Right renal cortex interstitium (tissue), 3 donors: ENCODE measurements around the gene ZFAND2A. TPM values are rescaled to one million over a fixed set of nuclear protein-coding genes. Genes with fewer than 3 reads are reported as not detected.
"Not testable (repeated sequence)": the region's sequence is repeated elsewhere in the genome, so short reads cannot be mapped to it uniquely, and the experiment has no call there.

Experiments used
- DNase-seq, 3 donors: peaks; one replicate each; pipeline ENCODE4 v3.0.0-alpha.2; 2013; ENCODE audit warnings: low read depth in 3 of 3, low spot score in 2 of 3
- polyA plus RNA-seq, 3 donors: library from polyadenylated mRNA; unstranded; fragments of 120-200 nt; gene quantifications; one replicate each; pipeline ENCODE4 v1.2.1, GENCODE V29; 2013; ENCODE audit not compliant: insufficient read length in 3 of 3

Gene ZFAND2A
- polyA plus RNA-seq, 3 donors, result 22.8 to 28.9 (median 26.9) TPM

GRCh38 chr7:1175967-1176851 lies 16.2 kb upstream of the ZFAND2A start:
- no peak for DNase-seq

GRCh38 chr7:1175597-1175966 lies 15.6 kb upstream of the ZFAND2A start:
- DNase-seq, result no peak

- no peak for DNase-seq
Observed at GRCh38 chr7:1174881-1175596, 15.0 kb upstream of the ZFAND2A start.

GRCh38 chr7:1174002-1174401 lies 14.0 kb upstream of the ZFAND2A start:
- no peak for DNase-seq

- no peak for DNase-seq
Observed at GRCh38 chr7:1172666-1173523, 12.9 kb upstream of the ZFAND2A start.

DNA sequence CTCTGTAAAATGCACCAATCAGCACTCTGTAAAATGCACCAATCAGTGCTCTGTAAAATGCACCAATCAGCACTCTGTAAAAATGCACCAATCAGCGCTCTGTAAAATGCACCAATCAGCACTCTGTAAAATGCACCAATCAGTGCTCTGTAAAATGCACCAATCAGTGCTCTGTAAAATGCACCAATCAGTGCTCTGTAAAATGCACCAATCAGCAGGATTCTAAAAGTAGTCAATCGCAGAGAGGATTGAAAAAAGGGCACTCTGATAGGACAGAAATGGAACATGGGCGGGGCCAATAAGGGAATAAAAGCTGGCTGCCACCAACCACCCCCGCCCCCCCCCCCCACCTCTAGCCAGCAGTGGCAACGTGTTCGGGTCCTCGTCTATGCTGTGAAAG lies 11.5 kb upstream of the ZFAND2A start:
- DNase-seq, result not testable (repeated sequence)

DNA sequence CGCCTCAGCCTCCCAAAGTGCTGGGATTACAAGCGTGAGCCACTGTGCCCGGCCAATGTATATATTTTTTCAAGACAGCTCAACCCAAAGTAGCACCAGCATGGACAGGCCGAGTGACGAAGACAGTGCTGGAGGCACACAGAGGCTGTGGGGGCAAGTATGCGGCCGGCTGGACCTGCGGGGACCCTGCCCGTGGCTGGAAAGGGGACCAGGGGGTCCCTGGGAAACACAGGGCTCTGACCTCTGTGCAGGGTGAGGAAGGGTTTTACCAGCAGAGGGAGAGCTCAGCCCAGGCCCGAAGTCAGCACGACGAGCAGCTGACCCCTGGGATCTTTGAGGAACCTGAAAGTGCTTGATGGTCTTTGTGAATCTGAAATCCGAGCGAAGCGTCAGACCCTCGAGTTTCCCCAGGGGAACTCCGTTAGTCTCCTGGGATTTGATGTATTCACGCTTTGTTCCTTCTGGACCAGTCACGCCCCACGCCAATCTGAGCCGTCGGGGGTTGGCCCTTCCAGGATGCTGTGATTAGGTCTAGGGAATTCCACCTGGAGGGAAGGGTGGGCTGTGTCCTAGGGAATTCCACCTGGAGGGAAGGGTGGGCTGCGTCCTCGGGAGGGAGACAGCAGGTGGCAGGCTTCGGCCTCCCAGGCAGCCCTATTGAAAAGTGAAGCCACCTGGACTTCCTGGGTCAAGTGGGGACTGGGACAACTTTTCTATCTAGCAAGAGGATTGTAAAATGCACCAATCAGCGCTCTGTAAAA lies 10.9 kb upstream of the ZFAND2A start:
- DNase-seq, result no peak

- peak in 1 of 3 donors; percentile 64 for DNase-seq
Observed at GRCh38 chr7:1169409-1170368, 9.7 kb upstream of the ZFAND2A start.

DNA sequence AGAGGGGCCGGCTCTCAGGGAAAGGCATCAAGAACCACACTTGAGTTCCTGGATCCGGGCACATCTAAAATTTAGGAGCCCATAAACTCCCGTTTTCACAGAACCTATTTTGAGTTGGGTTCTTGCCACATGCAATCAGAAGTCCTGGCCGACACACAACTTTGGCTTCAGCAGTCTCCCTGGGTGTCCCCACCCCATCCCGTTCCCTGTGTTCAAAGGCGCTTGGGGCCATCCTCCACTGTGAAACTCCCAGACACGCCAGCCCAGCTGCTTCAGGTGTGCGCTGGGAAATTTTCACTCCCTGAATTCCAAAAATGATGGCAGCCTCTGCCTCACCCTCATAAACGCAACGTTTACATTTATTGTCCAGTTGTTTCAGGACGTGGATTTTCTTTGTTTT lies 8.4 kb upstream of the ZFAND2A start:
- DNase-seq, result no peak

DNA sequence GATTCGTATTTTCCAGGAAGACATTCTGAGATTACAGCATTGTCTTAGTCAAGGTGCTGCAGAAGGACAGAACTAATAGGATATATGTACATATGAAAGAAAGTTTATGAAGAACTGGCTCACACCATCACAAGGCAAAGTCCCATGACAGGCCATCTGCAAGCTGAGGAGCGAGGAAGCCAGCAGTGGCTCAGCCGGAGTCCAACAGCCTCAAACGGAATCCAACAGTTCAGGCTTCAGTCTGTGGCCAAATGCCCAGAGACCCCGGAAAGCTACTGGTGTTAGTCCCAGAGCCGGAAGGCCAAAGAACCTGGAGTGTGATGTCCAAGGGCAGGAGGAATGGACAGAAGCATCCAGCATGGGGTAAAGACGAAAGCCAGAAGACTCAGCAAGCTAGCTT lies 4.4 kb upstream of the ZFAND2A start:
- no peak for DNase-seq

- DNase-seq, result no peak
Observed at GRCh38 chr7:1163121-1163520, 3.1 kb upstream of the ZFAND2A start.

DNA sequence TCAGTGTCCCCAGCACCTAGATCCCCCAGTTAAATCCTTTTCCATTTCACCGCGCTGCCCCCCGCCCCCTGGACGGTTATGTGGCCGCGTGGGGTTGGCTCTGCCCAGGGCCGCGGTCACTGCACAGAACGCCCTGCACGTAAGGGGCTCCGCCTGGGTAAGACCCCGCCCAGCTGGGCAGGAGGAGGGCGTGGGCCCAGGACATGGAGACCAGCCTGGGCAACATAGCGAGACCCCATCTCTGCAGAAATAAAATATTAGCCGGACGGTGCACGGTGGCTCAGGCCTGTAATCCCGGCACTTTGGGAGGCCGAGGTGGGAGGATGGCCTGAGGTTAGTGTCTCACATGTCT lies 650 bp upstream of the ZFAND2A start:
- no peak for DNase-seq

DNA sequence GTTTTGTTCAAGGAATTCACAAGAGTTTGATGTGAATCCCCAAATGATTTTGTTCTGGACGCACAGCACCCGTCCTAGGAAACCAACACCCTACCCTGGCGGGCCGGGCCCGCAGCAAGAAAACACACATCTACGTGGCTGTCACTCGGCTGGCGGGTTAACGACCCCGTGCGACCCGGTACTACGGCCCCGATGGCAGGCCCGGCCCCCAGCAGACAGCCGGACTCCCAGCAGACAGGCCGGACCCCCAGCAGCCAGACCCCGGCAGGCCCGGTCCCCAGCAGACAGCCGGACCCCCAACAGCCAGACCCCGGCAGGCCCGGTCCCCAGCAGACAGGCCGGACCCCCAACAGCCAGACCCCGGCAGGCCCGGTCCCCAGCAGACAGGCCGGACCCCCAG lies 765 bp downstream of the ZFAND2A start:
- not testable (repeated sequence) for DNase-seq

DNA sequence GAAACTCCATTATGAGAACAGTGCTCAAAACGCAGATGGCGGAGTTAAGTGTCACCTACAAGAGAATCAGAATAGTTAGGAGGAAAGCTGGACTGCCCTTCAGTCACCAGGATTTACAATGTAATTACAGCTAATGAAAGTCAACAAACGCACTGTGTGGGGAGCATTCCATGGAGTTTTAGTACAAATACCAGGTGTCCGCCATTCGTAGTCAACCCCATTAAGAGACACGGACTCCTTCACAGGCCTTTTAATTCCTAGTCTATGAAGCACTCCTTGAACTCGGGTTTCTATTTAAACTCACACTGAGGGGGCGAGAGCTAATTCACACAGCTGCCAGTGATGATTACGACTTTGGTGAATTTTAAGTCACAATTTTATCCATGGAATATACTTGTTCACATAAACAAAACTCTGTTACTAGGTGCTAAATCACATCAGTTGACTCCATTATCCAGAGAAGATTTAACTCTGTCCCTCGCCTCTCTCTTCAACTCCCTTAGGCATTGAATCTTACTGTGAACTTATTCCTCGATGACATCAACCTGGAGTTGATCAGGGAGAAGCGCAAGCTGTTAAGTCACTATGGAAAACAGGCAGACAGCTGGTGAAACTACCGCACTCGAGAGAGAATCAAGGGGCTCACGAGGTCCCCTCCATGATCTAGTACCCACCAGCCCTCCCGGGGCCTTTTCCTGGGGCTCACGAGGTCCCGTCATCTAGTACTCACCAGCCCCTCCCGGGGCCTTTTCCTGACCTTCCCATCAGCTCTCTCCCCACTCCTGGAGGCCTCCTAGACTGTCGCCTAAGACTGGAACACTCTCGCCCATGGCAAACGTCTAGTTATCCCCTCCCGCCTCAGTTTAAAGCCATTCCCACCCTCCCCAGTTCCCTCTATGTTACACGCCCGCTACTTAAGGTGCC lies 1.5 kb downstream of the ZFAND2A start:
- DNase-seq, result no peak

DNA sequence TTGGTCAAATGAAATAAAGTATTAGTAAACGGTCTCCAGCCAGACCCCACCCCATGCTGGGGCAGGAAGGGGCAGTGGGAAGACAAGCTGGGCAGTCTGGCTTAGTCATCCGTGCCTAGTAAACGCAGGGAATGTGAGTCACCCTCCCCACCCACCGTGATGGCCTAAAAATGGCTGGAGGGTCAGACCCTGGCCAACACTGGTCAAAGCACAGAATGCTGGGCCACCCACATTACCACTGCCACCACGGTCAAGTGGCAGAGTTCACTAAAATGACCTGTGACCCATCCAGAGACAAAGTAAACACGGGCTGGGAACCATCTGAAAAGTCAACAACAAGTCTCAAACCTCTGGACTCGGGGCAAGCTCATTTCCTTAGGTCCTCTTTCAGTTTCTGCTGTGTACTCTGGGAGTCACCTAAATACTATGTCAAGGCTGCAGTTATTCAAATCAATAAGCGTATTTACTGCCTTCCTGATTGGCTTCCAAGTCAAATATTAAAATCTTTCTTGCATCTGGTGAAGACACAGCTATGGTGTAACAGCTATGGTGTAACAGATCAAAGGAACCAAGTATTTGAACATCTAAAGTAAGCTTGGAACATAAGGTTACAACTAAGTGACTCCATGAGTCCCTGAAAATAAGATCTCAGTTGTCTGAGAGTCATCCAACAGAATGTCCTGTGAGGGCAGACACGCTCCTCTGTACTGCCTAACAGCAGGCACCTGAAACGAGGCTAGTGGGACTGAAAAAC lies 3.0 kb downstream of the ZFAND2A start:
- no peak for DNase-seq

DNA sequence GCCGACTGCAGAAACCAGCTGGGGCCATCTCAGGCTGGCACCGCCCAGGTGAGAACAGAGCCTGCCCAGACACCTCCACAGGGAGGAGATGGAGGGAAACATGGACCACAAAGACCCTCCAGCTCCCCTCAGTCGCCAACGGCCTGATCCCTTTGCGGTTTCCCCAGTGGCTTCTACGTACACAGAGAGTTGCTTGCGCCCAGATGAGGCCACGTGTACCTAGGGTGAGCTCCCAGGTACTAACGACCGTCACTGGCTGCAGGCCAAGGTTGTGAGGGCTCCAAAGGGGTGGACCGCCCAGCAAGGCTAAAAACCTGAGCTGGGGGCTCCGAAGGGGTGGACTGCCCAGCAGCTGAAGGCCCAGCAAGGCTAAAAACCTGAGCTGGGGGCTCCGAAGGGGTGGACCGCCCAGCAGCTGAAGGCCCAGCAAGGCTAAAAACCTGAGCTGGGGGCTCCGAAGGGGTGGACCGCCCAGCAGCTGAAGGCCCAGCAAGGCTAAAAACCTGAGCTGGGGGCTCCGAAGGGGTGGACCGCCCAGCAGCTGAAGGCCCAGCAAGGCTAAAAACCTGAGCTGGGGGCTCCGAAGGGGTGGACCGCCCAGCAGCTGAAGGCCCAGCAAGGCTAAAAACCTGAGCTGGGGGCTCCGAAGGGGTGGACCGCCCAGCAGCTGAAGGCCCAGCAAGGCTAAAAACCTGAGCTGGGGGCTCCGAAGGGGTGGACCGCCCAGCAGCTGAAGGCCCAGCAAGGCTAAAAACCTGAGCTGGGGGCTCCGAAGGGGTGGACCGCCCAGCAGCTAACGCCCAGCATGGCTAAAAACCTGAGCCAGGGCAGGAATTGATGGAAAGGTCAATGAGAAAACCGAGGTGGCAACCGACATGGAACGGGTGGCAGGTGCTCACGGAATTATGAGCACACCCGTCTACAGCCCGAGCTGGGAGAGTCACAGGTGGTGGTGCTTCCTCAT lies 3.9 kb downstream of the ZFAND2A start:
- DNase-seq, result not testable (repeated sequence)
